A549 (cell line): Measurements from ENCODE around the gene DISC1.

Source experiments
- CTCF ChIP-seq: fragments of >200 bp; sonication (Bioruptor Twin); formaldehyde crosslinking; IDR thresholded peaks from 3 replicates; pipeline ENCODE4 v1.5.1; 2016
- RNF2 ChIP-seq: fragments of 200-600 bp; sonication (generic); IDR thresholded peaks from 2 replicates; pipeline ENCODE4 v1.6.1; 2016; ENCODE audit warnings: low read depth, mild to moderate bottlenecking, antibody characterized with exemption, moderate library complexity, borderline replicate concordance

GRCh38 chr1:231861541-231862481, 235.2 kb downstream of the DISC1 start:
- TF ChIP-seq RNF2, result no peak
- TF ChIP-seq CTCF, result no peak
